Measurements from ENCODE around the gene FGF5.

DNA sequence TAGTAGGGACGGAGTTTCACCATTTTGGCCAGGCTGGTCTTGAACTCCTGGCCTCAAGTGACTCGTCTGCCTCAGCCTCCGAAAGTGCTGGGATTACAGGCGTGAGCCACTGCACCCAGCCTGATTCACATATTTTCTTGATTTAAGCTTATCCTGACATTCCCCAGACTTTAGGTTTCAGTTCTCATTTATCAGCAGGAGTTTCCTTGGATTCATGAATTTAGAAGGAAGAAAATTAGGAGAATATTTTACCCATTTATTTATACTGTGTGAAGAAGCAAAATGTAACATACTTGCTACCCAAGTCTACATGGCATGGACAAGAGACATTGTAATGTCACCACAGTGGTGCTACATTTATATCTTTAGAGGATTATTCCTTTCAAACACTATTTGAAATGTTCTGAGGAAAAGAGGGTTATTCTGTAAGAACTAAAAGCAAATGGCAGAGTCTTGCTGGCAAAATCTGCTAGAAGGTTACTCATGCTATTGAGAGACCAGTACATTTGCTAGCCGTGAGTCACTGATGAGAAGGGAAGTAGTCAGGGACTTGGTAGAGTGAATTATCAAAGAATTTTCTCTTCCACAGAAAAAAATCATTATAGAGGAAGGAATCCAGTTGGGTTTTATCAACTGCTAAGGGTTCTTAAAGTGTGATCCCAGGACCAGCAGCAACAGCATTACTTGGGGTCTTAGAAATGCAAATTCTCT is 43.0 kb downstream of the FGF5 start:
- TF ChIP-seq HNF4G (IDR thresholded peaks at IDR 0.05; ENCODE audit: borderline replicate concordance, low read depth, low read length): no peak
- no peak for TF ChIP-seq HNF4G (CRISPR knock-in tag; IDR thresholded peaks at IDR 0.05; ENCODE audit: borderline replicate concordance, low read depth)
- TF ChIP-seq ESRRA (CRISPR knock-in tag; IDR thresholded peaks at IDR 0.05; ENCODE audit: low read depth): no peak
- TF ChIP-seq KDM5A (IDR thresholded peaks at IDR 0.05; ENCODE audit: borderline replicate concordance, low read length): no peak
- TF ChIP-seq, protein P1, sequence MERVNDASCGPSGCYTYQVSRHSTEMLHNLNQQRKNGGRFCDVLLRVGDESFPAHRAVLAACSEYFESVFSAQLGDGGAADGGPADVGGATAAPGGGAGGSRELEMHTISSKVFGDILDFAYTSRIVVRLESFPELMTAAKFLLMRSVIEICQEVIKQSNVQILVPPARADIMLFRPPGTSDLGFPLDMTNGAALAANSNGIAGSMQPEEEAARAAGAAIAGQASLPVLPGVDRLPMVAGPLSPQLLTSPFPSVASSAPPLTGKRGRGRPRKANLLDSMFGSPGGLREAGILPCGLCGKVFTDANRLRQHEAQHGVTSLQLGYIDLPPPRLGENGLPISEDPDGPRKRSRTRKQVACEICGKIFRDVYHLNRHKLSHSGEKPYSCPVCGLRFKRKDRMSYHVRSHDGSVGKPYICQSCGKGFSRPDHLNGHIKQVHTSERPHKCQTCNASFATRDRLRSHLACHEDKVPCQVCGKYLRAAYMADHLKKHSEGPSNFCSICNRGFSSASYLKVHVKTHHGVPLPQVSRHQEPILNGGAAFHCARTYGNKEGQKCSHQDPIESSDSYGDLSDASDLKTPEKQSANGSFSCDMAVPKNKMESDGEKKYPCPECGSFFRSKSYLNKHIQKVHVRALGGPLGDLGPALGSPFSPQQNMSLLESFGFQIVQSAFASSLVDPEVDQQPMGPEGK (CRISPR knock-in tag; IDR thresholded peaks at IDR 0.05): no peak
- TF ChIP-seq GATAD1 (CRISPR knock-in tag; IDR thresholded peaks at IDR 0.05): no peak
- TF ChIP-seq, protein P2, sequence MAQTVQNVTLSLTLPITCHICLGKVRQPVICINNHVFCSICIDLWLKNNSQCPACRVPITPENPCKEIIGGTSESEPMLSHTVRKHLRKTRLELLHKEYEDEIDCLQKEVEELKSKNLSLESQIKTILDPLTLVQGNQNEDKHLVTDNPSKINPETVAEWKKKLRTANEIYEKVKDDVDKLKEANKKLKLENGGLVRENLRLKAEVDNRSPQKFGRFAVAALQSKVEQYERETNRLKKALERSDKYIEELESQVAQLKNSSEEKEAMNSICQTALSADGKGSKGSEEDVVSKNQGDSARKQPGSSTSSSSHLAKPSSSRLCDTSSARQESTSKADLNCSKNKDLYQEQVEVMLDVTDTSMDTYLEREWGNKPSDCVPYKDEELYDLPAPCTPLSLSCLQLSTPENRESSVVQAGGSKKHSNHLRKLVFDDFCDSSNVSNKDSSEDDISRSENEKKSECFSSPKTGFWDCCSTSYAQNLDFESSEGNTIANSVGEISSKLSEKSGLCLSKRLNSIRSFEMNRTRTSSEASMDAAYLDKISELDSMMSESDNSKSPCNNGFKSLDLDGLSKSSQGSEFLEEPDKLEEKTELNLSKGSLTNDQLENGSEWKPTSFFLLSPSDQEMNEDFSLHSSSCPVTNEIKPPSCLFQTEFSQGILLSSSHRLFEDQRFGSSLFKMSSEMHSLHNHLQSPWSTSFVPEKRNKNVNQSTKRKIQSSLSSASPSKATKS (CRISPR knock-in tag; IDR thresholded peaks at IDR 0.05): no peak
- TF ChIP-seq, protein P3, sequence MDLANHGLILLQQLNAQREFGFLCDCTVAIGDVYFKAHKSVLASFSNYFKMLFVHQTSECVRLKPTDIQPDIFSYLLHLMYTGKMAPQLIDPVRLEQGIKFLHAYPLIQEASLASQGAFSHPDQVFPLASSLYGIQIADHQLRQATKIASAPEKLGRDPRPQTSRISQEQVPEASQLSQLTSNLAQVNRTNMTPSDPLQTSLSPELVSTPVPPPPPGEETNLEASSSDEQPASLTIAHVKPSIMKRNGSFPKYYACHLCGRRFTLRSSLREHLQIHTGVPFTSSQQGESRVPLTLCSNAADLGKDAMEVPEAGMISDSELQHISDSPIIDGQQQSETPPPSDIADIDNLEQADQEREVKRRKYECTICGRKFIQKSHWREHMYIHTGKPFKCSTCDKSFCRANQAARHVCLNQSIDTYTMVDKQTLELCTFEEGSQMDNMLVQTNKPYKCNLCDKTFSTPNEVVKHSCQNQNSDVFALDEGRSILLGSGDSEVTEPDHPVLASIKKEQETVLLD (CRISPR knock-in tag; IDR thresholded peaks at IDR 0.05; ENCODE audit: low read depth): no peak
- TF ChIP-seq, protein P4, sequence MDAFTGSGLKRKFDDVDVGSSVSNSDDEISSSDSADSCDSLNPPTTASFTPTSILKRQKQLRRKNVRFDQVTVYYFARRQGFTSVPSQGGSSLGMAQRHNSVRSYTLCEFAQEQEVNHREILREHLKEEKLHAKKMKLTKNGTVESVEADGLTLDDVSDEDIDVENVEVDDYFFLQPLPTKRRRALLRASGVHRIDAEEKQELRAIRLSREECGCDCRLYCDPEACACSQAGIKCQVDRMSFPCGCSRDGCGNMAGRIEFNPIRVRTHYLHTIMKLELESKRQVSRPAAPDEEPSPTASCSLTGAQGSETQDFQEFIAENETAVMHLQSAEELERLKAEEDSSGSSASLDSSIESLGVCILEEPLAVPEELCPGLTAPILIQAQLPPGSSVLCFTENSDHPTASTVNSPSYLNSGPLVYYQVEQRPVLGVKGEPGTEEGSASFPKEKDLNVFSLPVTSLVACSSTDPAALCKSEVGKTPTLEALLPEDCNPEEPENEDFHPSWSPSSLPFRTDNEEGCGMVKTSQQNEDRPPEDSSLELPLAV (CRISPR knock-in tag; conservative IDR thresholded peaks at IDR 0.05; ENCODE audit: low read depth): no peak
- no peak for TF ChIP-seq ZNF879 (CRISPR knock-in tag; IDR thresholded peaks at IDR 0.05)
- TF ChIP-seq, protein P5, sequence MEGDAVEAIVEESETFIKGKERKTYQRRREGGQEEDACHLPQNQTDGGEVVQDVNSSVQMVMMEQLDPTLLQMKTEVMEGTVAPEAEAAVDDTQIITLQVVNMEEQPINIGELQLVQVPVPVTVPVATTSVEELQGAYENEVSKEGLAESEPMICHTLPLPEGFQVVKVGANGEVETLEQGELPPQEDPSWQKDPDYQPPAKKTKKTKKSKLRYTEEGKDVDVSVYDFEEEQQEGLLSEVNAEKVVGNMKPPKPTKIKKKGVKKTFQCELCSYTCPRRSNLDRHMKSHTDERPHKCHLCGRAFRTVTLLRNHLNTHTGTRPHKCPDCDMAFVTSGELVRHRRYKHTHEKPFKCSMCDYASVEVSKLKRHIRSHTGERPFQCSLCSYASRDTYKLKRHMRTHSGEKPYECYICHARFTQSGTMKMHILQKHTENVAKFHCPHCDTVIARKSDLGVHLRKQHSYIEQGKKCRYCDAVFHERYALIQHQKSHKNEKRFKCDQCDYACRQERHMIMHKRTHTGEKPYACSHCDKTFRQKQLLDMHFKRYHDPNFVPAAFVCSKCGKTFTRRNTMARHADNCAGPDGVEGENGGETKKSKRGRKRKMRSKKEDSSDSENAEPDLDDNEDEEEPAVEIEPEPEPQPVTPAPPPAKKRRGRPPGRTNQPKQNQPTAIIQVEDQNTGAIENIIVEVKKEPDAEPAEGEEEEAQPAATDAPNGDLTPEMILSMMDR (CRISPR knock-in tag; IDR thresholded peaks at IDR 0.05): no peak
